BLaER1 (cell line): ENCODE results near the gene MAD1L1.
A peak's percentile ranks its signal among the peaks of the same experiment; 100 is the strongest.

Experiments
- H3K27ac ChIP-seq: shearing (Covaris generic); formaldehyde crosslinking; 2 replicates; pipeline ENCODE4 v1.8.1; 2022
- H3K27me3 ChIP-seq: shearing (Covaris generic); formaldehyde crosslinking; 2 replicates; pipeline ENCODE4 v1.8.1; 2022
- H3K36me3 ChIP-seq: shearing (Covaris generic); formaldehyde crosslinking; 2 replicates; pipeline ENCODE4 v1.8.1; 2022
- H3K4me1 ChIP-seq: shearing (Covaris generic); formaldehyde crosslinking; 2 replicates; pipeline ENCODE4 v1.8.1; 2022
- H3K4me2 ChIP-seq: shearing (Covaris generic); formaldehyde crosslinking; 2 replicates; pipeline ENCODE4 v1.8.1; 2022
- H3K4me3 ChIP-seq: shearing (Covaris generic); formaldehyde crosslinking; 2 replicates; pipeline ENCODE4 v1.8.1; 2022
- H3K9ac ChIP-seq: shearing (Covaris generic); formaldehyde crosslinking; 2 replicates; pipeline ENCODE4 v1.8.1; 2022
- H3K9me3 ChIP-seq: shearing (Covaris generic); formaldehyde crosslinking; 2 replicates; pipeline ENCODE4 v1.8.1; 2022
- H4K20me1 ChIP-seq: shearing (Covaris generic); formaldehyde crosslinking; 2 replicates; pipeline ENCODE4 v1.8.1; 2022
- Cebpa-rat ChIP-seq: shearing (Covaris generic); IDR thresholded peaks from 2 replicates; pipeline ENCODE4 v1.8.1; 2022

The MAD1L1 gene

GRCh38 chr7:1853986-1854865 lies 378.5 kb downstream of the MAD1L1 start:
- Histone ChIP-seq H3K27me3 (peaks cover 12% of the 10 kb centered on the region), H3K4me1 (peaks cover 94% of the 10 kb centered on the region), H3K9ac (peak overlapping the region; percentile 42; the same call in 1 of the 2 replicates), H3K4me2 (peak overlapping the region; percentile 87), H3K9me3 (no peaks in the 10 kb centered on the region), H3K27ac (peak overlapping the region; percentile 47), H3K4me3 (peak overlapping the region; percentile 34), H3K36me3 (peaks cover 38% of the 10 kb centered on the region; the same call in 1 of the 2 replicates), H4K20me1 (peaks cover 100% of the 10 kb centered on the region)
- TF ChIP-seq Cebpa-rat: no peak

- 0 out of 2 replicates have a peak, but pooled peaks cover 5% of the 10 kb centered on the region for H3K27me3 ChIP-seq
- H3K9ac ChIP-seq: no peak overlapping the region
- peaks cover 42% of the 10 kb centered on the region; the same call in 1 of the 2 replicates for H3K36me3 ChIP-seq
- no peak for TF ChIP-seq Cebpa-rat
- no peak overlapping the region for H3K4me3 ChIP-seq
- peaks cover 100% of the 10 kb centered on the region for H4K20me1 ChIP-seq
- H3K4me2 ChIP-seq: peak overlapping the region; percentile 87
- no peak overlapping the region for H3K27ac ChIP-seq
- H3K9me3 ChIP-seq: no peaks in the 10 kb centered on the region
- H3K4me1 ChIP-seq: peaks cover 94% of the 10 kb centered on the region
These were observed 379.2 kb downstream of the MAD1L1 start for GRCh38 chr7:1853431-1853985.

- H3K9ac ChIP-seq: no peak overlapping the region
- H3K27me3 ChIP-seq: 0 out of 2 replicates have a peak, but pooled peaks cover 4% of the 10 kb centered on the region
- H3K4me2 ChIP-seq: peak overlapping the region; percentile 87; the same call in 1 of the 2 replicates
- H4K20me1 ChIP-seq: peaks cover 100% of the 10 kb centered on the region
- H3K36me3 ChIP-seq: peaks cover 49% of the 10 kb centered on the region; the same call in 1 of the 2 replicates
- H3K9me3 ChIP-seq: no peaks in the 10 kb centered on the region
- no peak overlapping the region for H3K27ac ChIP-seq
- H3K4me3 ChIP-seq: no peak overlapping the region
- peaks cover 93% of the 10 kb centered on the region for H3K4me1 ChIP-seq
- TF ChIP-seq Cebpa-rat: no peak
These were observed 380.0 kb downstream of the MAD1L1 start for GRCh38 chr7:1852517-1853430.

- Histone ChIP-seq H3K9me3 (no peaks in the 10 kb centered on the region), H3K4me3 (no peak overlapping the region), H3K4me1 (peaks cover 93% of the 10 kb centered on the region), H3K4me2 (no peak overlapping the region), H3K27ac (no peak overlapping the region), H4K20me1 (peaks cover 100% of the 10 kb centered on the region), H3K9ac (no peak overlapping the region), H3K36me3 (peaks cover 49% of the 10 kb centered on the region; the same call in 1 of the 2 replicates), H3K27me3 (0 out of 2 replicates have a peak, but pooled peaks cover 4% of the 10 kb centered on the region)
- TF ChIP-seq Cebpa-rat: no peak
These were observed 380.8 kb downstream of the MAD1L1 start for GRCh38 chr7:1851721-1852516.

- peaks cover 100% of the 10 kb centered on the region for H4K20me1 ChIP-seq
These were observed 381.7 kb downstream of the MAD1L1 start for GRCh38 chr7:1850976-1851571.

GRCh38 chr7:1850111-1850975 lies 382.4 kb downstream of the MAD1L1 start:
- no peaks in the 10 kb centered on the region for H3K9me3 ChIP-seq
- peaks cover 55% of the 10 kb centered on the region for H3K36me3 ChIP-seq
- peak overlapping the region; percentile 50 for H3K4me2 ChIP-seq
- peaks cover 93% of the 10 kb centered on the region for H3K4me1 ChIP-seq
- peaks cover 100% of the 10 kb centered on the region for H4K20me1 ChIP-seq
- H3K27ac ChIP-seq: 0 out of 2 replicates have a peak overlapping the region, but pooled peaks have one; percentile 16
- no peak for TF ChIP-seq Cebpa-rat
- H3K4me3 ChIP-seq: no peak overlapping the region
- H3K9ac ChIP-seq: no peak overlapping the region
- 0 out of 2 replicates have a peak, but pooled peaks cover 4% of the 10 kb centered on the region for H3K27me3 ChIP-seq

More at GRCh38 chr7:1850976-1851571, 381.7 kb downstream of the MAD1L1 start:
- 0 out of 2 replicates have a peak, but pooled peaks cover 4% of the 10 kb centered on the region for H3K27me3 ChIP-seq
- TF ChIP-seq Cebpa-rat: no peak
- H3K4me3 ChIP-seq: no peak overlapping the region
- no peaks in the 10 kb centered on the region for H3K9me3 ChIP-seq
- peak overlapping the region; percentile 50 for H3K4me2 ChIP-seq
- H3K36me3 ChIP-seq: peaks cover 54% of the 10 kb centered on the region
- H3K9ac ChIP-seq: no peak overlapping the region
- H3K4me1 ChIP-seq: peaks cover 93% of the 10 kb centered on the region
- H3K27ac ChIP-seq: no peak overlapping the region

GRCh38 chr7:1849351-1850041 lies 383.2 kb downstream of the MAD1L1 start:
- H4K20me1 ChIP-seq: peaks cover 100% of the 10 kb centered on the region
- peaks cover 93% of the 10 kb centered on the region for H3K4me1 ChIP-seq
- 0 out of 2 replicates have a peak, but pooled peaks cover 4% of the 10 kb centered on the region for H3K27me3 ChIP-seq
- peak overlapping the region; percentile 50; the same call in 1 of the 2 replicates for H3K4me2 ChIP-seq
- H3K27ac ChIP-seq: no peak overlapping the region
- TF ChIP-seq Cebpa-rat: no peak
- H3K9me3 ChIP-seq: no peaks in the 10 kb centered on the region
- H3K9ac ChIP-seq: no peak overlapping the region
- peaks cover 59% of the 10 kb centered on the region for H3K36me3 ChIP-seq
- H3K4me3 ChIP-seq: no peak overlapping the region
